Stomach (tissue), 19 donors: Measurements from ENCODE around the gene SUPV3L1. TPM values are rescaled to one million over a fixed set of nuclear protein-coding genes. Genes with fewer than 3 reads are reported as not detected.
"Not testable (repeated sequence)": the region's sequence is repeated elsewhere in the genome, so short reads cannot be mapped to it uniquely, and the experiment has no call there.

ENCODE experiments used
- DNase-seq, 2 donors: peaks; one replicate each; pipeline versions ENCODE4 v3.0.0 to v3.0.0-alpha.2; 2013 to 2019
- H3K27ac ChIP-seq, 5 donors: fragments of 200-600 bp in 4 of 5; sonication (generic) in 4 of 5; one replicate each; pipeline ENCODE4 v1.5.1; 2013 to 2019; ENCODE audit warnings: mild to moderate bottlenecking in 1 of 5, moderate library complexity in 1 of 5
- H3K27me3 ChIP-seq, 3 donors: fragments of 200-600 bp; sonication (generic); one replicate each; pipeline ENCODE4 v1.5.1; 2017 to 2019; ENCODE audit warnings: mixed run types in 1 of 3
- H3K36me3 ChIP-seq, 4 donors: fragments of 200-600 bp; sonication (generic); 1 replicate in 3 of 4; 2 replicates in 1 of 4; pipeline ENCODE4 v1.5.1; 2016 to 2019
- H3K4me1 ChIP-seq, 4 donors: fragments of 200-600 bp; sonication (generic); one replicate each; pipeline ENCODE4 v1.5.1; 2016 to 2019
- H3K4me3 ChIP-seq, 4 donors: fragments of 200-600 bp; sonication (generic) in 3 of 4; one replicate each; pipeline ENCODE4 v1.5.1; 2016 to 2019; ENCODE audit warnings: mild to moderate bottlenecking in 1 of 4
- H3K9me3 ChIP-seq, 4 donors: fragments of 200-600 bp; sonication (generic); one replicate each; pipeline ENCODE4 v1.5.1; 2016 to 2019
- CTCF ChIP-seq, 7 experiments: fragments of 450-650 bp in 4 of 7; fragments of 200-600 bp in 3 of 7; sonication (generic) in 3 of 7; IDR thresholded peaks; one replicate each; pipeline ENCODE4 v1.5.1; 2016 to 2019; ENCODE audit warnings: antibody characterized with exemption in 7 of 7, control low read depth in 2 of 7, mild to moderate bottlenecking in 1 of 7
- EP300 ChIP-seq: sonication (generic); formaldehyde crosslinking; IDR thresholded peaks from one replicate; pipeline ENCODE4 v1.6.1; 2017; ENCODE audit warnings: antibody characterized with exemption
- POLR2A ChIP-seq, 4 donors: fragments of 450-650 bp; IDR thresholded peaks; one replicate each; pipeline ENCODE4 v1.6.1; 2016; ENCODE audit warnings: antibody characterized with exemption in 4 of 4, control low read depth in 2 of 4, mild to moderate bottlenecking in 1 of 4, moderate library complexity in 1 of 4
- POLR2AphosphoS5 ChIP-seq, 3 donors: sonication (generic); formaldehyde crosslinking; IDR thresholded peaks; one replicate each; pipeline ENCODE4 v1.6.1; 2016; ENCODE audit warnings: antibody characterized with exemption in 3 of 3
- WGBS, 5 donors: extraction: QIAGEN DNeasy Blood & Tissue Kit in 3 of 5; methylation state at CpG; one replicate each; pipeline versions ENCODE4 v1.1.5 to v1.1.7; 2013 to 2018; 5-methylcytosine and 5-hydroxymethylcytosine counted together
- intact Hi-C: fragments of 100-400 bp; cut with DNase I; formaldehyde crosslinking; loops from one replicate; pipeline ENCODE4 v1.15.1; 2023; ENCODE audit warnings: low total_unique reads
- long read RNA-seq, 10 donors: transcript quantifications; one replicate each; lab custom pipeline, GENCODE V29; 2026
- polyA plus RNA-seq, 3 donors: library from polyadenylated mRNA; stranded (reverse); fragments of 200-250 nt; gene quantifications; one replicate each; pipeline ENCODE4 v1.2.3, GENCODE V29; 2013
- total RNA-seq, 5 donors: library from RNA; depleted of rRNA; stranded (reverse); fragments of >200 nt; gene quantifications; one replicate each; pipeline versions ENCODE4 v1.1.0 to v1.2.3, GENCODE V29; 2014 to 2016
- donor health status: healthy with polysubstance abuse.
- donor health status: Bipolar disorder and iron deficiency.
- donor health status: healthy.

SUPV3L1 gene
- total RNA-seq = 100 to 1,000 TPM in 1 of 5 donors, 10 to 100 TPM in 4; 15.2 to 111 (median 38.5) TPM
- 10 to 100 TPM; 42.7 to 49.4 (median 48.3) TPM for polyA plus RNA-seq
- long read RNA-seq, donor 1, partial matches to known transcripts = 0 of 2 reads
- long read RNA-seq, donor 1, other reads (novel, unspliced or antisense) = 0 of 2 reads
- long read RNA-seq, donor 2 = 0 reads
- long read RNA-seq, donor 3, partial matches to known transcripts = 0 of 2 reads
- long read RNA-seq, donor 3, other reads (novel, unspliced or antisense) = 0 of 2 reads
- long read RNA-seq, donor 4 = 0 reads
- long read RNA-seq, donor 5, partial matches to known transcripts = 0 of 4 reads
- long read RNA-seq, donor 5, other reads (novel, unspliced or antisense) = 0 of 4 reads
- long read RNA-seq, donor 6, partial matches to known transcripts = 0 of 8 reads
- long read RNA-seq, donor 6, other reads (novel, unspliced or antisense) = 0 of 8 reads
- long read RNA-seq, donor 7 = 0 reads
- long read RNA-seq, donor 8, partial matches to known transcripts = 0 of 7 reads
- long read RNA-seq, donor 8, other reads (novel, unspliced or antisense) = 0 of 7 reads
- long read RNA-seq, donor 9, partial matches to known transcripts = 0 of 7 reads
- long read RNA-seq, donor 9, other reads (novel, unspliced or antisense) = 0 of 7 reads
- long read RNA-seq, donor 10, partial matches to known transcripts = 0 of 2 reads
- long read RNA-seq, donor 10, other reads (novel, unspliced or antisense) = 0 of 2 reads

GRCh38 chr10:69179743-69180524 is at the start of gene SUPV3L1:
Gene SUPV3L1, plus strand, starts transcription at chr10:69180234. Its CDS starts 58 bp downstream, at chr10:69180292.
- Histone ChIP-seq H3K36me3 (peaks cover 0 to 24% (median 23%) of the 10 kb centered on the region in 4 donors), H3K9me3 (no peaks in the 10 kb centered on the region), H3K4me1 (peaks cover 15 to 42% (median 35%) of the 10 kb centered on the region in 4 donors), H3K4me3 (peak within 1 kb of the TSS; percentile 79 to 100 (median 84)), H3K27ac (peak within 1 kb of the TSS; percentile 71 to 91 (median 88)), H3K27me3 (no peaks in the 10 kb centered on the region)
- intact Hi-C loops = no loop called here
- 0 to 1% (median 0%) methylated on average over 44 of the region's 44 CpGs for WGBS, 5 donors
- TF ChIP-seq POLR2AphosphoS5 (IDR thresholded peaks at IDR 0.05) (peak; percentile 66 to 93 (median 89)), POLR2A (IDR thresholded peaks at IDR 0.05) (peak in 2 of 4 donors; percentile 9 to 13), EP300 (no peak), CTCF (IDR thresholded peaks at IDR 0.05) (no peak)
- DNase-seq = peak; percentile 87 to 98

- TF ChIP-seq POLR2AphosphoS5 (IDR thresholded peaks at IDR 0.05) (no peak), POLR2A (IDR thresholded peaks at IDR 0.05) (no peak), EP300 (no peak), CTCF (IDR thresholded peaks at IDR 0.05) (no peak)
- WGBS, 5 donors = 28 to 45% (median 38%) methylated on average over 2 of the region's 2 CpGs
- H3K4me3 ChIP-seq = no peak overlapping the region
- no peak overlapping the region for H3K27ac ChIP-seq
- no peak for DNase-seq
- H3K36me3 ChIP-seq = peaks cover 0 to 26% (median 25%) of the 10 kb centered on the region in 4 donors
- no peaks in the 10 kb centered on the region for H3K9me3 ChIP-seq
- H3K27me3 ChIP-seq = no peaks in the 10 kb centered on the region
- H3K4me1 ChIP-seq = peaks cover 10 to 68% (median 36%) of the 10 kb centered on the region in 4 donors
- intact Hi-C loops = no loop called here
Measured at GRCh38 chr10:69130251-69130650, 49.8 kb upstream of the SUPV3L1 start.

- Histone ChIP-seq H3K4me3 (no peak overlapping the region), H3K27ac (no peak overlapping the region), H3K27me3 (no peaks in the 10 kb centered on the region), H3K36me3 (peaks cover 0 to 37% (median 33%) of the 10 kb centered on the region in 4 donors), H3K9me3 (no peaks in the 10 kb centered on the region), H3K4me1 (peaks cover 0 to 5% (median 0%) of the 10 kb centered on the region in 4 donors)
- DNase-seq = no peak
- intact Hi-C loops = no loop called here
- WGBS, 5 donors = 95 to 100% (median 96%) methylated on average over 2 of the region's 2 CpGs
- TF ChIP-seq CTCF (IDR thresholded peaks at IDR 0.05) = no peak
- TF ChIP-seq POLR2A (IDR thresholded peaks at IDR 0.05) = no peak
- TF ChIP-seq EP300 = no peak
- TF ChIP-seq POLR2AphosphoS5 (IDR thresholded peaks at IDR 0.05) = no peak
Measured at GRCh38 chr10:69139961-69140360, 40.1 kb upstream of the SUPV3L1 start.

GRCh38 chr10:69141304-69141703 is 38.7 kb upstream of the SUPV3L1 start:
- 58 to 69% (median 67%) methylated on average over 1 of the region's 1 CpG for WGBS, 5 donors

GRCh38 chr10:69142074-69142473 is 38.0 kb upstream of the SUPV3L1 start:
- 94 to 100% (median 95%) methylated on average over 3 of the region's 3 CpGs for WGBS, 5 donors
- intact Hi-C loops, DNase-seq, H3K4me1 ChIP-seq, H3K27ac ChIP-seq, H3K27me3 ChIP-seq, H3K9me3 ChIP-seq, H3K4me3 ChIP-seq: not testable (repeated sequence)
- H3K36me3 ChIP-seq = peaks cover 0 to 19% (median 12%) of the 10 kb centered on the region in 4 donors

More at GRCh38 chr10:69141304-69141703, 38.7 kb upstream of the SUPV3L1 start:
- Histone ChIP-seq H3K27ac (no peak overlapping the region), H3K27me3 (no peaks in the 10 kb centered on the region), H3K4me1 (peaks cover 0 to 5% (median 0%) of the 10 kb centered on the region in 4 donors), H3K36me3 (peaks cover 0 to 27% (median 19%) of the 10 kb centered on the region in 4 donors), H3K9me3 (no peaks in the 10 kb centered on the region), H3K4me3 (no peak overlapping the region)
- DNase-seq = no peak
- intact Hi-C loops = no loop called here
- TF ChIP-seq EP300 = no peak
- TF ChIP-seq POLR2AphosphoS5 (IDR thresholded peaks at IDR 0.05) = no peak
- TF ChIP-seq CTCF (IDR thresholded peaks at IDR 0.05) = no peak
- no peak for TF ChIP-seq POLR2A (IDR thresholded peaks at IDR 0.05)
